GM19468 (cell line): ENCODE results near the gene PIGH.
"Not testable (repeated sequence)": the region's sequence is repeated elsewhere in the genome, so short reads cannot be mapped to it uniquely, and the experiment has no call there.

Source experiments
- ATAC-seq: cut with Tn5 transposase; IDR thresholded peaks from one replicate; pipeline ENCODE4 v1.9.1; 2021; ENCODE audit warnings: mild to moderate bottlenecking, moderate library complexity, moderate number of reproducible peaks; ENCODE audit not compliant: unreplicated experiment; ENCODE audit errors: extremely low read depth

PIGH gene

GRCh38 chr14:67555518-67556090 is 44.5 kb downstream of the PIGH start:
- ATAC-seq: no peak

DNA sequence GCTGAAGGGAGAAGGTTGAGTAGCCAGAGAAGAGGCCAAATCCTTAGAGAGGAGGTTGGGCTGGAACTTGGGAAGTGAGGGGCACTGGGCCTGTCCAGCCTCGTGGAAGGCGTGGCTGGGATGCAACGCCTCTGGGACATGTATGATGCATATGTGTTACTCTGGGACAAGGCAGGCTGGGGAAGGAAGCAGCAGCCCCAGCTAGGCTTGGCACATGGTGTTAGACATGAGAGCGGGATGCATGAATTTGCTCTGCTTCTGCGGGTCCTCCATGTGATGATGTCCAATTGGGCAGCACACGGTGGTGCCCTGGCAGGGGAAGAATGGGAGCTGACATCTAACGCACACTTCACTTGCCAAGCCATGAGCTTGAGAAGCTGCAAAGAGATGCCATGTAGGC is 45.7 kb downstream of the PIGH start:
- ATAC-seq: no peak

DNA sequence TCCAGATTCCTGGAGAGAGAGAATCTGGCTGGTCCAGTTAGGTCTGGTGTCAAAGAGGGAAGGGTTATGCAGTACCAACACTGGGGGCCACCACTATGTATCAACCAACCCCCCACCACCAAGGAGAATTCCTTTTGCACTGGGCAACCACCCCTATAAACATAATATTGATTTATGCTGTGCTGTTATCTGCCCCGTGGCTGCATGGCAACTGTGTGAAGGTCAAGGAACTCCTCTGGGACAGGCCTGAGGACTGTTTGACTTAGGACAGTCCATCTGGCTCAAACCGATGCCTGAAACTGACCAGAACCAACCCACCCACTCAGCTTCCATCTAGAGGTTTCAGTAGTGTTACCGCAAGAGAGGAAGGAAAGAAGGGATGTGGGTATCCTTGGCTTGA is 46.5 kb downstream of the PIGH start:
- no peak for ATAC-seq

GRCh38 chr14:67551940-67552339 is 48.1 kb downstream of the PIGH start:
- no peak for ATAC-seq

- no peak for ATAC-seq
Measured at GRCh38 chr14:67551123-67551522, 48.9 kb downstream of the PIGH start.

GRCh38 chr14:67549734-67550133 is 50.3 kb downstream of the PIGH start:
- no peak for ATAC-seq

GRCh38 chr14:67547224-67547780 is 52.8 kb downstream of the PIGH start:
- no peak for ATAC-seq

GRCh38 chr14:67544590-67544989 is 55.5 kb downstream of the PIGH start:
- no peak for ATAC-seq

- not testable (repeated sequence) for ATAC-seq
Measured at GRCh38 chr14:67542620-67543019, 57.4 kb downstream of the PIGH start.

- ATAC-seq: no peak
Measured at GRCh38 chr14:67541448-67542387, 58.4 kb downstream of the PIGH start.
